CD4-positive, alpha-beta T cell treated with Interleukin-2 at 100 ng/mL for 4 hours (primary cell): ENCODE measurements around the gene DTD1.

ENCODE experiments used
- DNase-seq: peaks from one replicate; pipeline ENCODE4 v3.0.0-alpha.2; 2020; ENCODE audit warnings: low spot score

DTD1 gene

DNA sequence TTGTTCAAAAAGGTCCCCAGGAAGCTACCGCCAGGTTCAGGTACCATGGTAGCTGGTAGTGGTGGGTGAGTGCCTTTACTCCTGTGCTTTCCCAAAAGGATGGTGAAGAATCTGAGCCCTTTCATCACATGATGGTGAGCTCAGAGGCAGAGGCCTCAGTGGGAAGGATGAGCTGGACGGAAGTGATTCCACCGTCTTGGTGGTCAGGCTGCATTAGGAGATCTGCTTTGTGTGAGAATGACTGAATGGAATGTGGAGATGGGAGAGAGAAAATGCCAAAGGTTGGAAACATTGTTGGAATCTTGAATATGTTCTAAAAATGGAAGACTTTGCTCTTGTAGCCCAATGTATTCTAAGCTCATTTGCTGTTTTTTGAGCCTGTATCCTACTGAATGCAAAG, 117.6 kb downstream of the DTD1 start:
- DNase-seq: no peak

DNA sequence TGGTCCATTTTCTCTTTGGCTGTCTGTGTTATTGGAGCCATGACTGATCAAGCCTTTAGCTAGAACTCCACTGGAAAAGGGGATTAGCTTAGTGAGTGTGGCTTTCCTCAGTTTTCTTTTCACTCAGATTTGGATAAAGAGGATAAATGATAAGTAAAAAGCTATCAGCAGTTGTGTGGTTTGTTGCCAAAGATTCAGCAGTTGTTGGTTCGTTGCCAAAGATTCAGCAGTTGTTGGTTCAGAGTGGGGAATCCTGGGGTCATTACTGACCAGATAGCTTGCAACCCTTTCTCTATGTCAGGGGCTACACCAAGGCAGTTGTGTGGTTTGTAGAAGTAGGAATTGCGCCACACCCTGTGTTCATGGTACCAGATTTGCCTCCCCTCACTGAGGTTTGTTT, 118.1 kb downstream of the DTD1 start:
- no peak for DNase-seq

DNA sequence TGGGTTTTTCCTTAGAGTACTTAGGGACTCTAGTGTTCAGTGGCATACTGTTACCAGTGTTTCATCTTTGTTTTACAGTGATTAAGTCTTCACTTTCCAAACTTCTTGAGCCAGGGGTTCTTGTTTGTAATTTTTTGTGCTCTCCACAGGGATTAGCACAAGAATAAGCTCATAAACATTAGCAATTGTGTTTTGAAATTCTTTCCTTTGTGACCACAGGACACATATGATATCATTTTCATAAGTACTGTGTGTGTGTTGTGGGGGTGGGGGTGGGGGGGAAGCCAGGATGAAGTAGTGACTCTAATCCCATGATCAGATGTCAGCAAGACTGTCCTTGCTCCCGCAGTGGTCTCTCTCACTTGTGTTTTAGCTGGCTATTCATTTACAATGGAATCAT, 124.3 kb downstream of the DTD1 start:
- no peak for DNase-seq

DNA sequence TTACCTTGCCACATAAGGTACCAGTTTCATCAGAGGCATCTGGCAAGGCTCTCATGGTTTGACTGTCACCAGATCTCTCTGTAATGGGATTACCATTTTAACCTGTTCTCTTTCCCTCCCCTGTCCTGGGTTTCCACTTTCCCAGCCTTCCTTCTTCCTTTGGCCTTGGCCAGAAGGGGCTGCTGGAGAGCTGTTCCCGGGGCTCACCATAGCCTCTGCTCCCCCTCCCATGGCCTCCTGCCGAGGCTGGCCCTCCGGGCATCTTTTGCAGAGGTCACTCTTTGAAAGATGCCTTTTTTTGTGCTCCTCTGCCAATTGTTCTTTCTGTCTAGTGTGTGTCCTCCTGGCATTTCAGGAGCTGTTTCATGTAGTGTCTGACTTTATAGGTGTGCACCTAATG, 125.0 kb downstream of the DTD1 start:
- DNase-seq: no peak

DNA sequence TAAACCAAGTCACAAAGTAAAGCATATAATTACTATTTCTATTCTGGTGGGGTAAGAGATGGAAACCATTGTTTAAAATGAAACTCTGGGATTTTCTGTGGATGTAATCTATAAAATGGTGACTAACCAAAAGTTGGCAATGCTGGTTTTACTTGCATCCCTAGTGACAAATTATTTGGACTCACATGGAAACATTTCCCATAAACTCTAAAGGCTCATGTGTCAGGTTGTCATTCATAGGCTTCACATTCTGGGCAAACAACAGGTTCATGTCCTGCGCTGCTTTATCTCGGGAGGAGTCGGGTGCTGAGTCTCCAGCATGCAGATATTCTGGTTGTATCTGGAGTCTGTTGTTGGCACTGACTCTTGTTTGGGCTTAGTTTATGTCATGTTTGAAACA, 127.7 kb downstream of the DTD1 start:
- DNase-seq: no peak

DNA sequence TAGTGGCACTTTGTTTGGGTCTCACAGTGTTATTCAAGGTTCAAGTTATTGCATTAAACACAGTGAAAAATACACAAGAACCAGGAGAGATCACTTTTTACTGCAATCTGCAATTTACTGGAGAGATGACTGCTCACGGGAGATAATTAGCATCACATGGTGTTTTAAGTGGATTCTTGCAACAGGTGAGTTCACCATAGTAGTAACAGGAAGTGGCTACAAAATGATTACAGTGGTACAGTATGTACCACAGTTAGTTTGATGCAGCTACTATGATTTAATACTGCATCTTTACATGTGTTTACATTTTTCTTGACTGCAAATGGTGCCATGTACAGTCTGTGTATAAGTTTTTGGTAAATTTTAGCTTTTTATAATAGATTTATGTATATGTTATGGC, 129.2 kb downstream of the DTD1 start:
- DNase-seq: no peak

DNA sequence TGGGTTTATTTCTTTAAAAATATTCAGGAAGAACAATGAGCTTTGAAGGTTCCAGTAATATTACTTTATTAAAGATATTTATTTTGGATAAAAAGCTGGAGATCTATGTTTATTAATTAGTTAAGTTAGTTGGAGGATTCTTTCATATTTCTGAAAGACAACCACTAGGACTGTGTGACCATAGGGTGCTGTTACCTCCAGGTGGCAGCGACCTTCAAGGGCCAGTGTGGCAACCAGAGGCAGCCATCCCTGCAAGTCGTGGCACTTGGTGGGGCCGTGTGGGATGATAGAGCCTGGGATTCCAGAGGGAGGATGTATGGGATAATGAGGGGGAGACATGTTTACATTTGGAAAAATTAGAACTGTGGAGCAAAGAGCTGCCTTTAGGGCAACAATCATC, 130.3 kb downstream of the DTD1 start:
- no peak for DNase-seq

DNA sequence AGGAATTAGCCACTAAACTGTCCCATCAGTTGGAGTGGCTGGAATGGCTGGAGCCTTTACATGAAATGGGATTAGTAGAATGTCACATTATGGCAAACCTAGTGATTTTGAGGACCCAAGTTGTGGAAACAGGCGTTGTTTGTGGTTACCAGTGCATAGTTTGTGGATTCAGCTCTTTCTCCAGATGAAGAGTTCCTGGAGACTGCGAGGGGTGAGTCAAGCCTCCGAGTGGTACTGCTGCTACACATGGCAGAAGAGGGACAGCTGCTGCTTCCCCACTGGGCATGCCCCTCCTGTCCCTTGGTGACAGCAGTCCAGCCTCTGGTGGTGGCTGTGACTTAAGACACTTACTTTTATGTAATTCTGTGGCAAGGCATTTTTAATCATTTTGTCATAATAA, 131.6 kb downstream of the DTD1 start:
- DNase-seq: no peak

DNA sequence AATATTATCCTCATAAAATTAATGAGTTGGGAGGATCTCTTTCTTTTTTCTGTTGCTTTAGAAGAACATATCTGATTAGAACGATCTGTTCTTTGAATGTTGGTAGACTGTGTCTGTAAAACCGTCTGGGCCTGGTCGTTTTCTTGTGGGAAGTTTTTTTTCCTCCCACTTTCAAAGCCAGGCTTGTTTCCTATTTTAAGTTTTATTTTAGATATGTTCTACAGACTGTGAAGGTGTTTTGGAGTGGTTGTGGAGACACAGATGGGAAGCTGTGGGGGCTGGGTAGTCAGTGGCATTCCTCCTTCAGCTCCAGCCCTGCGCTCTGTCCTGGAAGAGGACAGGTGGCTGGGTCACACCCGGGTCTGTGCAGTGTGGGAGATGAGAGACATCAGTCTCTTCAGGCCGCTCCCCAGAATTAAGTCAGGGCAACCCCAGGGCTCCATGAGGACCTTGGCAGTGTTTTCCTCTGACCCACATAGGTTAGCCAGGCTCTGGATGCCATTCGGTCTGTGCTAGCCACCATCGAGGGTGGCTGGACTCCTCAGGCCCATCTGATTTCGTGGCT, 133.8 kb downstream of the DTD1 start:
- no peak for DNase-seq

DNA sequence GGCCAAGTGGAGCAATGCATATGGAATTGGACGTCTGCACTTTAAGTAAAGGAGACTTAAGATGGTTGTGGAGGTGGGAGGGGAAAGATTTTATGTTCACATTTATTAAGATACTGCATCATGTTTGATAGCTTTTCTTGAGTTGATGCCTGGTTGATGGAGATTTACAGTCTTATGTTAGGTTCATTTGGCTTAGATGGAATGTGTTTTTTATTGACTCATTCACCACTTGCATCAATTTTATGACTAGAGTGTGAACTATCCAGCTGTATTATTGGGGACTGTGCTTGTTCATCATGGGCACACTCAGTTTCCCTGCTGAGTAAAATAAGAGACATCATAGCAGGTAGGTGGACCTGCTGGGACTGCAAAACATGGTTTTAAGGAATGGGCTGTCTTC, 134.5 kb downstream of the DTD1 start:
- DNase-seq: no peak

DNA sequence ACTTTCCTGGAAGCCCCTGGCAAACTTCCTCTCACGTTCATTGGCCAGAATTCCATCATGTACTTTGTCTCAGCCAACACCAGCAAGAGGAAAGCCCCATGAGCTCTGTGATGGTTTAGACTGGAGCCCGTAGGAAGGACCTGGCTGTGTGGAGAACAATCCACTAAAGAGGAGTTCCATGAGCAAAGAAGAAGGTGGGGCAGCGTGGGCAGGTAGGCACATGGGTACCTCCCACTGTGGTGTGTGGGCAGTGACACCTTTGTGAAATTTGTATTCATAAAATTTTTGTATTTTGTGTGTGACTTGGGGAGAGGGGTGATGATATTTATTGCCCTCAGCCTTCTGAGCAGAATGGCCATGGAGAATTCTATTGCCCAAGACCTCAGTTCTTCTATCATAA, 136.2 kb downstream of the DTD1 start:
- no peak for DNase-seq

DNA sequence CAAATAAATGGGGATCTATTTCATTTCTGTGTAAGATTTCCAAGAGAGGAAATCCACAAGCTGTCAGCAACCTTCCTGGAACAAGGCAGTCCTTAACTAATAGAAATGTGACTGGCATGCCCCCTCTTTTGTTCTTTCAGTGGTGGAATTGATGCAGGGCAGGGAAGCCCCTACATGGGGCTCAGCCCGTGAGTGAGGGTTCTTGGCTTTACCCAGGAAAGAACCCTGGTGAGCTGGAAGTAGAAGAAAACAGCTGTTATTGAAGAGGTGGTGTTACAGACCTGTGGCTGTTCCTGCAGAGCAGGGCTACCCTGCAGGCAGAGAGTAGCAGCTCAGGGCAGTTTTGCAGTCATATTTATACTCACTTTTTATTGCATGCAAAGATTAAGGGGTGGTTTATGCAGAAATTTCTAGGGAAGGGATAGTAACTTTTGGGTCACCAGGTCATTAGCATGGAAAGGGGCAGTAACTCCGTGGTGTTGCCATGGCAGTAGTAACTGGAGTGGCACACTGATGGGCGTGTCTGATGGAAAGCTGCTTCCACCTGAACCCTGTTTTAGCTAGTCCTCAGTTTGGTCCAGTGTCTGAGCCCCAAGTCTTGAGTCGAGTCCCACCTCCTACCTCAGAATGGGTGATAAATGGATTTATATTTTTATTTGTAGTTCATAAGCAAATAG, 137.1 kb downstream of the DTD1 start:
- no peak for DNase-seq

DNA sequence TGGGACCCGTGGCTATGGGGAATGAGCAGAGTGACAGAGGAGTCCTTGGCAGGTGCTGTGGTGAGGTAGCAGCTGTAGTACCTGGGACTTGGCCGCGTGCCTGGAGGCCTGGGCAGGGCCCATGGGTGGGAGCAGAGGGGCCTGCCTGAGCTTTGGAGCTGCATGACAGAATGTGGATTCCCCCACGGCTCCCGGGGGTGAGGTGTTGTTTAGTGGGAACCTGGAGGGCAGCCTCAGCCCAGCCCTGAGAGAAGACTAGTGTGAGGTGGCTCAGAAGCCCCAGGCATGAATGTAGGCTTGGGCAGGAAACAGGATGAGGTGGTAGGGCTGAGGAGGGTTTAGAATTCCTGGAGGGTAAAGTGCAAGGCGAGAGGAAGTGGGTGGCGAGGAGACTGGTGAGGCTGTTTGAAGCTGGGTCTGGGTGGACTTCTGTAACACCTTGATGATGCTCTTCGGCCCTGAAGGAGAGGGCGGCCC, 139.2 kb downstream of the DTD1 start:
- DNase-seq: no peak

DNA sequence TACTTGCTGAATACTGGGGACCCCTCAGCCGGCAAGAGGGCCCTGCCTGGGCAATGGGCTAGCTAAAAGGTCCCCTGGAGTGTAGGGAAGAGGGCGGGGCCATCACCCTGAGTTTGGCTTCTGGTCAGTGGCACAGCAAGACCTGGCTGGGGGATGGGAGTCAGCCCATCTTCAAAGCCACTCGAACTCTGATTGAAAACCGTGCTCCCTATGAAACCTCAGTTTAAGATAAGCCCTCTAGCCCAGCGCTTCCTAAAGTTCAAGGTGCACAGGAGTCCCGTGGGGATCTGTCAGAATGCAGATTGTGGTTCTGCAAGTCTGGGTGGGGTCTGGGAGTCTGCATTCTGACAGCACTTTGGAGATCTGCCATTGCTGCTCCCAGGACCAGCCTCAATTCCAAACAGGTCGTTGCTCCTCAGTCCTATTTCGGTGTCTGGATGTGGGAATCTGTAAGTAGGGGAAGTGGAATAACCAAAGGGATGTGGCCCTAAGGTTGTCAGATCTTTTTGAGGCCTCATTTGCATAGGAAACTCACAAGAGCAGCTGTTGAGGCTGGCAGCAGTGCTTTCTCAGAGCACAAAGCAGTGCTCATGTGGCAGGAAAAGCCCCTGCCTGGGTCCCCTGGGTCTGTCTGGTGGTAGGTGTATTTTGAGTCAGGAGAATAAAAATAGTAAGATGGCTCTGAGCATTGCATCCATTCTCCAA, 140.5 kb downstream of the DTD1 start:
- DNase-seq: no peak

DNA sequence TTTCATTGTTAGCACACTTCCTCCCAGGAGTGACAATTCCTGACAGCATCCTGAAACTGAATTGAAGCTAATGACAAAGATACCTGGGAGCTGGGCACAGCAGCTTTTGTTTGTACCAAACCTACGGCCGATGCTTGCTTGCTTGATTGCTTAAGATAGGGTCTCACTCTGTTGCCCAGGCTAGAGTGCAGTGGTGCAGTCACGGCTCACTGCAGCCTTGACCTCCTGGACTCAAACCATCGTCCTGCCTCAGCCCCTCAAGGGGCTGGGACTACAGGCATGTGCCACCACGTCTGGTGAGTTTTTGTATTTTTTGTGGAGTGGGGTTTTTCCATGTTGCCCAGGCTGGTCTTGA, 141.0 kb downstream of the DTD1 start:
- no peak for DNase-seq

DNA sequence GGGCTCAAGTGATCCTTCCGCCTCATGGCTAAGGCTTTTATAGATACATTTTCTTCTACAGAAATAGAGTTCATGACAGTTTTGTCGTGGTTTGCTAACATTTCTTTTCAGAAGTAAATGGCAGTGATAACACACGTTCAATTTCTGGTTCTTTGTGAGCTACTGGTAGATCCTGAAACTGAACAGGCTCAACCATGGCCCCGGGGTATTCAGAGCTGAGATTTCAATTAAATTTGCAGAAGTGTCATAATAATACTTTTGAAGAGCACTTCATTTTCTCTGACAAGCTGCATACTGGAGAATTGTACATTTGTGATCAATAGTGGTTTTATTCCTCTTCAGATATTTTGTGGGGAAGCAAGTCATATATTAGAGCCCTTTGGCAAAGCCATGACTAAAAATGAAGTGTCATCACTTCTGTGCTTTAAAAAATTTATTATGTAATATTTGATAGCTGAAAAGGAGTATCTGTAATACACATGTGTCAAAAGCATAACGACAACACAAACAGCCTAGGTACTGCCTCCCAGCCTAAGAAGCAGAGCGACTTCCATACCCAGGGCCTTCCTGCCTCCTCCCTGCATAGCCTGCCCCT, 141.5 kb downstream of the DTD1 start:
- DNase-seq: no peak

DNA sequence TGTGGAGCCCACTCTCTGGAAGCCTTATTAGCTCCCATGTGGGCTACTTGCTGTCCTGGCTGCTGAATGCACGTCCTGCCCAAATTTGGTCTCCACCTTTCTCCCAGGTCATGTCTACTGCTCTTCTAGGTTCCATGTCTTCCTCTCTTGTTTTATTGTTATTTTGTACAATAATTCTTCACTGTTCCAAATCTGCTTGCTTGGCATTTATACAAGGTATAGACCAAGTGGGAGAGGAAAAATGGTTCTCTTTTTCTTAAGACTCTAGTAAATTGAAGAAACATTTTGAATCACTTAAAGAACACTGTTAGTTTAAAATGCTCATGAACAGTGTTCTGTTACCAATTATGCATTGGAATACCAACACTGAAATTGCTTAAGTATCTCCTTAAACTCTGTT, 144.1 kb downstream of the DTD1 start:
- no peak for DNase-seq

DNA sequence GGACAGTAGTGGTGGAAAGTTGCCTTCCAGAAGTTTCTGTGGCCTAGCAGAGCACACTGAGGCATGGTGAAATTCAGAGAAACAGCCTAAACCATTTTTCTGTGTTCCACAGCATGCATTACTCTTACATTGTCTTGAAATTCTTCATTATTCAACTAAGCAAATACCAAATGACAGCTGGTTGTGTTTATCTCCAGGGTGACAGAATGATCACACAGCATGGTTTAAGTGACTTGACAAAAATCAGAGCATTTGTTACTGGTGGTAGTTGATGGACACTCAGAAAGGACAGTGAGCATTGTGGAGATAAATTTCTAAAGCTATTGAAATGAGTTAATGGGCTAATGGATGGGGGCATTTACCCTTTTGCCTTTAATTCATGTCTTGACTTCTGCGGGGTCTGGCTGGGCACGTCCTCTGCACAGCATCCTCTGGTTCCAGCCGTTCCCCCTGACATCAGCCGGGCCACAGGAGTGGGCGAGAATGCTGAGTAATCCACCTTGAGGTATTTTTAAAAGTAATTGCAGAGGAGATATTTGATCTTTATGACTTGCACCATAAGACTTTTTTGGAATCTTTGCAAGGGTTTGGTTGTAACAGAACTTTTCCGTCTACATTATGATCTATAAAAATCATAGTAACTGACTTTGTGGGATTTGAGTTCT, 146.8 kb downstream of the DTD1 start:
- no peak for DNase-seq

DNA sequence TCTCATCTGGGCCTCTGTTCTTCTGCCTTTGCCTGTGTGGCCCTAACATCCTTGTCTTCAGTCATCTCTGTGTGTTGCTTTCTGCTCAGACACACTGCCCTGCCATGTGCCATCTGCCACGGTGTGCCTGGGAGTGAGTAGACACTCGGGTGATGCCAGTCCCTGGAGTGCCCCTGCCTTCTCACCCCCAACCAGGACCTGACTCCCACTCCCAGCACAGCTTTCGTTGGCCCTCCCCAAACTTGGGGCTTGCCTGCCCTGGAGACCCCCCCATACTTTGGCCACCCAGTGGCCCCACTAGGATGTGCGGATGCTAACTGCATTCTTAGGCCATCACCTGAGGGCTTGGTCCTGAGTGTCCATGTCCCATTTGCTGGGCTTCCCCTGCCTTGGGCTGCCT, 149.3 kb downstream of the DTD1 start:
- no peak for DNase-seq

DNA sequence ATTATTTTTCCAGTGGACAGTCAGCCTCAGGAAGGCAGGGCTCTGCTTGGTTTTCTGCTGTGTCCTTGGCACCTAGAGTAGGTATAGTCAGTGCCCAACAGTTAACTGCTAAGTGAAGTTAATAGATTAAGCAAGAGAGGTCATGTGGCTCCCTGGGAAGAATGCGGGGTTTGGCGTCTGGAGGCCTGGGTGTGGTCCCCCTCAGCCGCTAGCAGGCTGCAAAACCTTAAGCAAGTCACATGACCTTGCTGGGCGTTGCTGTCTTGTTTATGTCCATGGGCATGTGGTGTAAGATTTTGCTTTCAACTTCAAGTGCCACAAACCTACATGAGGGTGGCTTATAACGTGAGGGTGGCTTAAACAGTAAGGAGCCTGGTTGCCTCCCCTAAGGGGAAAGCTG, 150.2 kb downstream of the DTD1 start:
- peak; percentile 55 for DNase-seq

DNA sequence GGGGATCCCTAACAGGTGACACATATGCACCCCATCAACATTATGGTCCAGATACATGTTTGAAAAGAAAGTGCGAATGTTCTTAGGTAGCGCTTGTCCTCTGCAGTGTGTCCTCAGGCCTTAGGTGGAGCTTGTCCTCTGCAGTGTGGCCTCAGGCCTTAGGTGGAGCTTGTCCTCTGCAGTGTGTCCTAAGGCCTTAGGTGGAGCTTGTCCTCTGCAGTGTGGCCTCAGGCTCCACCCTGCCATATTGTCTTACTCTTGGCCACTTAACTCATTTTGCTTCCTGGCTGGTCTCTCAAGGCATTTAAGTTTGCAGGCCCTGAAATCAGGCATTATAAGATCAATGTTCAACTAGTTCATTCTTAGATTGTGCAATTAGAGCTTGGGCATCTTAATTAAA, 151.0 kb downstream of the DTD1 start:
- DNase-seq: no peak

DNA sequence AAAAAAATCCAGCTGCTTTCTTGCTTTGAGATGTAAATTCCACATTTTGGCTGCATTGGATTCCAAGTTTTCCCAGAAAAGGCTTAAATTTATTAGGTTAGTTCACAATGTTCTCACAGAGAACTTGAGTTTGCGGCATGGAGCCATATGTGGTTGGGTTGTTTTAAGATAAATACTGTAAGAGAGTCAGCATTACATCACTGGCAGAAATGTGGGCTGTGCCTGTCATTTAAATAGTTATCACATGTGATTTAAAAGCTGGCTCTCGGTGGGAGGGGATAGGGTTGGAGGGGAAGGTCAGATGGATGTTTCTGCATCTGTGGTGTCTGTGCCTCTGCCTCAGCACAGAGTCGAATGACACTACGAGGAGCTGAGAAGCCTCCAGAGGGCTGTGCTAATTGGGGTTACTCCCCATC, 151.9 kb downstream of the DTD1 start:
- DNase-seq: no peak

DNA sequence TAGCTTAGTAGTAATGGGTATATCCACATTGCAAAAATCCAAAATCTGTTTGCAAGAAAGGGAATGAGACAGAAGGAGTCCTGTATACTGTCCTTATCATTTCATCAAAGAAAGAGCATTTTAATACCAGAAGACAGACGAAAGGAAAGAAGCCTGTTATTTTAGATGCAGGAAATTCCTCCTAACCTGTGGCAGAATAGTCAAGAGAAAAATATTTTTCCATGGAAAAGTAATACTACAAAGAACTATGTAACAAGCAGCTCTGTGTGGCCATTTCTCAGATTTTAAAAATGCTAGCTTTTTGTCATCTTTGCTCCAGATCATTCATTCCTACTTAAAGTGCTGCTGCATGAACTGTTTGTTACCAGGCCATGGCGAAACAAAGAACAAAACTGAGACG, 152.9 kb downstream of the DTD1 start:
- no peak for DNase-seq
